Myocyte (in vitro differentiated cells): Measurements from ENCODE around the gene ZNF831. TPM values are rescaled to one million over a fixed set of nuclear protein-coding genes. Genes with fewer than 3 reads are reported as not detected.

Experiments used
- DNase-seq: peaks from one replicate; pipeline ENCODE4 v3.0.0-alpha.2; 2012; ENCODE audit warnings: low read depth
- total RNA-seq: library from RNA; depleted of rRNA; stranded (reverse); fragments of >200 nt; gene quantifications from 2 replicates; pipeline ENCODE4 v1.2.3, GENCODE V29; 2014

The ZNF831 gene
- total RNA-seq, 1 donor from 2014 or later = not detected

DNA sequence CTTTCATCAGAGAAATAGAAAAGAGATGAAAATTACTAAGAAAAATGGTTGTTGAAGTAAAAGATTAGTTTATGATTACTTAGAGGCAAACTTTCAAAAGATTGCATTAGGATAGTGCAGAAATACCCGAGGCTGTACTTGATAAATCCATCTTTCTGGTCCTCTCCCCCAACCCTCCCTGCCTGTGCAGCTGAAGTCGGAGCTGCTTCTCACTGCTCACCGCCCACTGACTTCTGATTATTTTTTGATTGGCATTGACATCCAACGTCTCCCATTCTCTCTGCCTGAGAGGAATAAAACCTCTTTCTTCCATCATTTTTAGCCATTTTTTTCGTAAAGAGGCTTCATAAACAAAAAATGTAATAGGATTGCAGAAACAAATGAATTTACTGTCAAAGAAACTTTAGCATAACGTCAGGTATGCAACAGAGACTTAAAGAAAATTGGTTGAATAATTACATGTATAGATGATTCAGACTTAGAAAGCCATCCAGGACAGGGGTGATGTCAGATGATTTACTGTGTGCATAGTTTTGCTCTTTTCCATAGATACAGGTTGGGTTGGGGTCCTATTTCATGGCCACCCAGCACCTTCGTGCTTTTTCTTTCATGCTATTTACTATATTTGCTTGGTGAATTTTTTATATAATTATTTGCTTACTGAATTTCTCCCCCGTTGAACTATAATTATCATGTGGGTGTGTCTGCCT, 83.2 kb downstream of the ZNF831 start:
- DNase-seq = no peak

DNA sequence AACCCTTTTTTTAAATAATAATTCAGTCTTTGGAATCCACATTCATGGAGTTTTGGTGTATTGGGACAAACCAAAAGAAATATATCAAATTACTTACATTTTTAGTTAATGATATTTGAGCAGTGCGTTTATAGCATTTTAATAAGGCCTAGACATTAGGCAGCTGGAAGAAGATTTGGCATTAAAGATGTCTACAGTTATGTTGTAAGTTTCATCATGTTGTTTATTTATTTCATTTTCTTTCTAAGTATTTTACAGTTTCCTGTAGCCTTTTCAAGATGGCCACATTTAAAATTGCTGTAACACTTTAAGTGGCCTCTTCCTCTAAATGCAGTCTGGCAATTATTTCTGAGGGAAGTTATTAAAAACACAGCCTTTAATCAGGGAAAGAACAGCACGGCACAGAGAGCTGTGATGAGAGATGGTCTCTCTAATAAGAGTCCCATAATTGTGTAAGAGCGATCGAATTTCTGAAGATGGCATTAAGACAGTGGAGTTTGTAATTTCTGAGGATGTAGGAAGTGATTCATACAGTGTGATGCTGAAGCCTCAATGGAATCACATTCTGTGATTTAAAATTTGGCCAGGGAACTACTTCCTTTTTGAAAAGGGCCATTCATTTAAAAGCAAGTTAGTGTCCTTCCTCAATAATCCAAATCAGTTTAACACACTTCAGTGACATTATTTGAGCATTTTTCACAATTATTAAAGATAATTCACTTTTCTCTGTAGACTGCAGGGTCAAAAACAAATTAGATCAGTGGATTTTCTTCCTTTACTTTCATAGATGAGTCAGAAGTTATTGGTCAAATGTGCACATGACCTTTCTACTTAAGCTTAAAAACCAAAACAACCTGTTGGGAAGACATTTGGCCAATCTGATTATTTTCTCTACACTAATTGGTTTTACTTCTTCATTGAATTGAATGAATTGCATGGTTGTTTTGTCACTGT, 84.4 kb downstream of the ZNF831 start:
- no peak for DNase-seq

DNA sequence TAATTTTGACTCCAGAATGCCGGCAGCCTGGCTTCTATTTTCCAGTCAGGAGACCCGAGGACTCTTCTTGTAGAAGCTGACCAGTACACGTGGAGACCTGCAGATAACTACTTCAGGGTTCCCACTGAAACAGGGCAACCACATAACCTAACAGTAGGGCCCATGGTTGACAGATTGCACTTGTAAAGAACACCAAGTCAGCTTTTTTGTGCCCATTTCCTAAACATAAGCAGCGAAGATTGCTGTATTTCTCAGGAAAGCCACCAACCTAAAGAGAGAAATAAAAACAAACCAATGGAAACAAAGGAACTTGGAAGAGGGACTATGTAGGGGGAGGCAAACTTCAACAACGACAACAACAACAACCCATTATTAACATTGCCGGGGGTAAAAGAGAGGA, 86.7 kb downstream of the ZNF831 start:
- no peak for DNase-seq

DNA sequence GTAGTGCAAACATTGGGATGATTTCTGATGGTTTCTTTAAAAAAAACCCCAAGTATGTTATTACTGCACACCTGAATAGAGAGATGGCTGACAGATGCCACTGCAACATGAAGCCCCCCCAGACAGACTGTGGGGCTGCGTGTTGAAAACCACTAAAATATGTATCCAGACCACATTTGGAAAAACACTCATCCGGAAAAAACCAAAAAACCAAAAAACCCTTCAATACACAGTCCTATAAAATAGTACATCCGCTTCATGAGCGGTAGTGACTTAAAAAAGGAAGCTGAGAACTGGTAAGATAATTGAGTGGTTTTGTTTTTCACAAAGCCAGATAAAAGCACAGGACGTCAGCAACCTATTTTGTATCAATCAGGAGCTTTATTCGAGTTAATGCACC, 89.7 kb downstream of the ZNF831 start:
- no peak for DNase-seq

DNA sequence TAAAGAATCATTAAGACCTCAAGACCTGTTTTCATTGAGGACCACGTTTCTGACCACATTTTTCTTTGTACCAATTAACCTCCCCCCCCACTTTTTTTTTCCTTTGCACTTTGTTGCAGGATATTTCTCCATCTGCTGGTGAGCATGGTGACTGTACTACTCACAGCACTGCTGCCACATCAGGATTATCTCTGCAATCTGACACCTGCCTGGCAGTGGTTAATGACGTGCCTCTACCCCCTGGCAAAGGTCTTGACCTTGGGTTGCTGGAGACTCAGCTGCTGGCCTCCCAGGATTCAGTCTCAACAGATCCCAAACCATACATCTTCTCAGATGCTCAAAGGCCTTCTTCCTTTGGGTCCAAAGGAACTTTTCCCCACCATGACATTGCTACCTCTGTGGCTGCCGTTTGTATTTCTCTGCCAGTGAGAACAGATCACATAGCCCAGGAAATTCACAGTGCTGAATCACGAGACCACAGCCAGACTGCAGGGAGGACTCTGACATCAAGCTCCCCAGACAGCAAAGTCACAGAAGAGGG, 90.2 kb downstream of the ZNF831 start:
- DNase-seq = no peak

DNA sequence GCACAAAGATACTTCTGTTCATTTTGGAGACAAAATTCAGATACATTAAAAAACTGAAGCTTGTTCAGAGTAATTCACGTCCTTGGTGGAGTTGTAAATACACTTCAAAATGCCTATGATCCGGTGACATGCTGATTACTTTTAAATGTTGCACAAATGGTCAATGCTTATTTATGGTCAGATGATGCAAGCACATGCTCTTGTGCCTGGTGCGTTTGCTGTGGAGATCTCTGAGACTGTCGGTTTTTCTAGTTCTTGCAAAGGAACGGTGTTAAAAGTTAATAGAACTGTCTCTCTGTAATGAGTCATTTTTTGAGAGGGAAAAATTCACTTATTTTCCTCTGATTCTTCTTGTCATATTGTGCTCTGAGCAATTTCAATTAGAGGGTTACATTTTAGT, 91.6 kb downstream of the ZNF831 start:
- DNase-seq = no peak

DNA sequence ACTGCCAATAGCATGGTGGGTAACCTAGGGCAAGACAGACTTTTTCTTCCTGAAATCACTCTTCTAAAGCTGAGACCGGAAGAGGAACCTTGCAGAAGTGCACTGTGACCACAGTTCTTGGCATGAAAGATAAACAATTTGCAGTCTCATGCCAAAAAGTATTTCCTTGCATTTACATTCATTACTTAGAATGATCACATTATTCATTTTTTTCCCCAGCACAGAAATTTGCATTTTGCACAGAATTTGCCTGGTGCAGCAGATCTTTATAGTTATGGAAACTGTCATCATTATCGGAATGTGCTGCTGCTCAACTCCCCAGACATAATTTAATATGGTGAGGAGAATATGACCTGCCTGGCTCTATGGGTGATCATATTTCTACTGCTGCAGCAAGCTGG, 94.6 kb downstream of the ZNF831 start:
- no peak for DNase-seq

DNA sequence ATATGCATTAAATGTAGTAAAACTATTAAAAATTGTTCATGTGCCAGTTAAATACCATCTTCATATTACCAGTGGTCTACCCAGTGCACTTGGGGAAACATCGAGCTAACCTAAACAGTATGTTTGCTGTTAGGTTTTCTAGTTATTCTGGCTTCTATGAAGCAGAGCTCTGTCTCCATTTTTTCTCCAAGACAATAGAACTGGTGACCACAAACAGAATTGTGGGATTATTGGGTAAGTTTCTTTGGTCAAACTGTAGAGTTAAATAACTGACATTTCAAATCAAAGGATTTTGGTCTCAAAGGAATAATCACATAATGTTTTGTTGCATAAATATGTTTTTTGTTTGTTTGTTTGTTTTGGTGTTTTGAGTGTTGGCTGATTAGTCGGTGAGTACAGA, 96.3 kb downstream of the ZNF831 start:
- no peak for DNase-seq

DNA sequence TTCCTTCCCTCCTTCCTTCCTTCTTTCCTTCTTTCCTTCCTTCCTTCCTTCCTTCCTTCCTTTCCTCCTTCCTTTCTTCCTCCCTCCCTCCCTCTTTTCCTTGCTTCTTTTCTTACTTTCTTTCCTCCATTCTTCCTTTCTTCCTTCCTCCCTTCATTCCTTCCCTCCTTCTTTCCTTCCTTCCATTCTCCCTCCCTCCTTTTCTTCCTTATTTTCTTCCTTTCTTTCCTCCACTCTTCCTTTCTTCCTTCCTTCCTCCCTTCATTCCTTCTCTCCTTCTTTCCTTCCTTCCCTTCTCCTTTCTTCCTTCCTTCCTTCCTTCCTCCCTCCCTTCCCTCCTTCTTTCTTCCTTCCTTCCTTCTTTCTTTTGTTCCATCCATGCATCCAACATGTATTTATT, 101.7 kb downstream of the ZNF831 start:
- no peak for DNase-seq

DNA sequence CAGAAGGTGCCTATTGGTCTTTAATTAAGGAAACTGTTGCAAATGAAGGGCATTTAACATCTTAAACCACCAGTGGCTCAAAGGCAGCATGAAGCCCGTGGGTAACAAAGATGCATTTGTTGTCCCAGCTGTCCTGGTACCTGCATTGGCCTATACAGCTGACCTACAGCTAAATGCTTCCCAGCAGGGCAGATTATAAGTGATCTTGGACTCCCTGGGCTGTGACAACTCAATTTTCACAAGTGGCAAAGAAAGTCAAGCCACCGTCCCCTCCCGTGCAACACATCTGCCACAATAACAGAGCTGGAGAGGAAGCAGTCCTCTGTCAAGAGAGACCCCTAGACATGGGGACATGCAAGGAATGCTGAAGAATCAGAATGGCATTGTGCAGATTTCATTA, 105.2 kb downstream of the ZNF831 start:
- no peak for DNase-seq

DNA sequence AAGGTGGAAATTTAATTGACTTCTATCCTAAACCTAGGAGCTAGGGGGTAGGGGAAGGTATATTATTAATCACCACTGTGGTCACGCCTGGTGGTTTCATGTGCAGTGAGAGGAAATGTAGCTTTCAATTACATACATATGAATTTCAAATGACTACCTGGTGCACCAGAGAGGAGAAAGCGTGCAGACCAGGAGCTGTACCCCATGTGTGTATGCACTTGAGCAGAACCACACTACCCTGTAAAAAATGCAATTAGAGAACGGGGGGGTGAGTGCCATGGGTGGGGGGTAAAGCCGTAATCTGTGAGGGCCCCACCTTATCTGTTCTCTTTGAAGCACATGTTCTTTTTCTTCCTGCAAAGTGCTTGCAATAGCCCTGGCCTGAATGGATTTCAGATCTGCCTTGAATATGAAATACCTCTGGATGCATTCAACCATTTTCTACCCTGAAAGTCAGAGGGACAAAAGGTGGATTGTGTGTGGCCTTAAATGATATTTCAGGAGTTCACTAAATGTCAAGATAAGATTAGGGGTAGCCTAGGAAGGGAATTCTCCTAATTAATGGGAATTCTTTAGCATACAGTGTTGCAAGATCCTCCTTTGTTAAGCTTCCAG, 105.9 kb downstream of the ZNF831 start:
- no peak for DNase-seq

DNA sequence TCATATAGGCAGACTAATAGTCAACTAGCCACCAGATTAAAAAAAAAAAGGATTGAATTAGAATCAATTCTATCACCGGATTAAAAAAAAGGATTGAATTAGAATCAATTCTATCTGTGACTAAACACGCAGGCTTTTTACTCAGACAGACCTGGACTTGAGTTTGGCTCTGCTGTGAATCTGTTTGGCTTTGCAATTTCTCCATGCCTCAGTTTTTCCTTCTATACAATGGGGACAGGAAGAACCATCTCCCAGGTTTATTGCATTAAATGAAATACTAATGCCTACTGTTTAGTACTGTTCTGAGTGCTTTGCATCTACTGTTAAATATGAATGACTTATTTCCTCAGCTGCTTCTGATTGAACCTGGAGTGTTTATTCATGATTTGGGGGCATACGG, 106.8 kb downstream of the ZNF831 start:
- no peak for DNase-seq

DNA sequence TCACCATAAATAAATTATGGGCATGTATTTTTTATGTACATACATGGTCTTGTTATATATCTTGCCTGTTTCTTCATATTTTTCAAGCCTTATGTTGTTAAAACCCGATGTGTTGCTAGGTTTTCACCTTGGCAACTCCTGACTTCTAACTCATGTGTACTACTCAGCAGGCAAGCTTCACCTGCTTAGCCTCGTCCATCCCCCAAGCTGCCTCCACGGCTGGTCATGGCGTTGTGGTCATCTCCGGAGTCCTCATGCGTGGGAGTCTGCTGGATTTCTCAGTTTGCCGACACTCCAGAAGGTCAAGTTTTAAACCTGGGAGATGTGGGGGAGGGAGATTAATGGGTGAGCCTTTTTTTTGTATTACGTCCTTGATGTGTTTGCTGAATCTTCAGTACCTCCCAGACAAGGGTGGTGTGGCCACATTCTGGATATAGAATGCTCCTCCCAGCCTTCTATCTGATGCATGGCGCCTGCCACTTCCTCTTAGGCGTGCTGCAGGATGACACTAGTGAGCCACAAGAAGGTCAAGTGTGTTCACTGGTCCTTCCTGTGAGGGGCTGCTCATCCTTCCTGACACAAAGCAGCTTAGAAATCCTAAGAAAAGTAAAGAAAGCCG, 110.2 kb downstream of the ZNF831 start:
- DNase-seq = no peak

DNA sequence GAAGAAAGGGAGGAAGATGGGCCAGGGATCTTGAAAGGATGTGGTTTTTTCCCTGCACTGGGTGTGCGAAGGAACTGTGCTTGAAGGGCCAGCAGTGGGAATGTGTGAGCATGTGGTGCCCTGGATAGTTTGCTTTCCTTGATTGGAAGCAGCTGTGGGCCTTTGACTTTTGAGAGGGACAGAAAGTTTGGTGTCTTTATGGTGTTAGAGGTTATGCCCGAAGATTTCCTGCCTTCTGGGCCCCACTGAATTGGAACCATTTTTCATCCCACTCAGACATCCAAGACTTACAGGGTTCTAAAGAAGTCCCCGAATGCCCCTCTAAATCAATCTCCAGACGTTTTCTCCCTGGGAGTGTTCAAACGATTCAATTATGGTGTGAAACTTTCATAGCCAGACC, 113.3 kb downstream of the ZNF831 start:
- no peak for DNase-seq

DNA sequence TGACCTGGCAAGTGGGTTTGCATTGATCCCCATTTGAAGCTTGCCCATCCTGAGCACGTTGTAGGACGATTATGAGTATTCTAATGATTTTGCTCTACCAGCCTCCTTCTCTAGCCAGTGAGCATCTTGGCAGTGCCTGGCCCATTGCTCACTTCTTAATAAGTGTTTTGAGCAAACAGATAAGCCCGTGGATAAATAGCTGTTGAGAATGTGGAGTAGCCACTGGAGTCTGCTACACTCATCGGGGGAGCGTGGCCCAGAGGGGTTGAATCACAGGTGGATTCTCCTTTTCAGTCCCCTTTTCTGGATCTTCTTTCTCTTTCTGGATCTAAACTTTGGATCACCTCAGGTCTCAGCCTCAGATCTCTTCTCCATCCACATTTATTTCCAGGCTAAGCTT, 120.8 kb downstream of the ZNF831 start:
- no peak for DNase-seq

DNA sequence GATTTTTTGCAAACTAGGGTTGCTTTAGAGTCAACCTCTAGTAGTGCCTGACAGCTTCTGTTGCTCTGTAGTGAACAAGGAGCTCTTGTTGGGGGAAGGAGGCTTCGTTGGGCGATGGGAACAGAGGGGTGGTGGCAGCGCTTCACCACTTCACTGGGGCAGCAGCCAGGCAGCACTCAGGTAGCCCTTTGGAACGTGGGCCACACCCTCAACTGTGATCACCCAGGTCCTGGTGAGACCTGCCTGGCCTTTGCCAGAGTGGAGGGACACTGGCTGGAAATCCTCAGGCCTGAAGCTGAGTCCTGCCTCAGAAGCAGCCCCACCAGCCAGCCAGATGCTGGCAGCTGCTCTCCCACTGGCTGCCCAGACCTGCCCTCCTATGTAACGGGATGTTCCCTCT, 126.4 kb downstream of the ZNF831 start:
- no peak for DNase-seq

DNA sequence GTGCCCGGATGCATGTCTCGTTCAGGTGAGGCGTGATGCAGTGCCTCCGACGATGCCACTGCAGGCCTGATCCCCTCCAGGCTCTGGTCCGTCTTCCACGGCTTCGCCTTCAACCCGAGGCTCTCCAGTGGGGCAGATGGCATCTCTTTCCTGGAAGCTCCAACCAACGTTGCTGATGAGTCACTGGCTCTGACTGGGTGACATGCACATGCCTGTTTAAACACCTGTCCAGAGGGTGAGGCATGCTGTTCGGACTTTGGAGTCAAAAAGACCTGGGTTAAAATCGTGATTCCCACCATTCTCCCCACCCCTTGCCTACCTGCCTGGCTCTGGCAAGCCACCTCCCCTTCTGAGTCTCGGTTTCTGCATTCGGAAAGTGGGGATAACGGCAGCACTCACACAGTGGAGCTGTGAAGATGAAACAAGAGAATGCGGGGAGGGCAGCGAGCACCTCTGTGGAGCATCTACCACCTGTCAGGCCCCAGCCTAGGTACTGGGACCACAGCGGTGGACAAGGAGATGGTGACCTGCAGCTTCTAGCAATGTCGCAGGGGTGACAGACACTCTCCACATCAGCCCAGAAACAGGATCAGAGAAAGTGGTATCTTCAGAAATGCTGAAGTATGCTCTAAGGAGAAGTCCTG, 128.2 kb downstream of the ZNF831 start:
- no peak for DNase-seq

DNA sequence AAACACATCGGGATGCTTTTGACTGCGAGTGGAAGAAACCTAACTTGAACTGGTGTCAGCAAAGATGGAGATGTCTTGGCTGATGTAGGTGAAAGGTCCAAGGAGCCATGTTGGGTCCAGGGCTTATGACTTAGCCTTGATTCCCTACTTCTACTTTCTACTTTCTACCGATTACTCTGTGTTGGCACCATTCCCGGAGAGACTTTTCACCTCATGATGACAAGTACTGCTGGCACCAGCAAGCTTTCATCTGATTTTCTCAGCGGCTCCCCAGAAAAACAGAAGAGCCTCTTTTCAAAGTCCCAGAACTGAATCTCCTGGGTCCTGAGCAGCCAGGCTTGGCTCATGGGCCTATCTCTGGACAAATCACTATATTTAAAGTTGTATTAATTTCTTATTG, 131.9 kb downstream of the ZNF831 start:
- DNase-seq = no peak

DNA sequence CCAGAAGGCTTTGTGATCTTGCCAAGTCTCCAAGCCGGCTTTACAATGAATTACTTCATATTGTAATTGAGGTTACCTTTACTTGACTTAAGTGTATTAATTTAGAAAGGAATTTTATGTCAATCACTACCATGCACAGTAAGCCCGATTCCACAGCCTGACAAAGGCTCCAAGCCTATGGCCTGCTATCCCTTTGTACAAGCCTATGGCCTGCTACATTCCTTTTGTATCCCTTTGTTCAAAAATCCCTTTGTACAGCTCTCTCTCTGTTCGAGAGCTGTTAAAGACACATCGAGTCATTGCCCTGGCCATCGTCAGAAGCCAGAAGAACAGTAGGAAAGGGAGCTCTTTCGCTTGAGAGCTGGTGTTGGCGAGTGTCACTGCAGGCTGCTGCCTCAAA, 134.1 kb downstream of the ZNF831 start:
- DNase-seq = no peak

DNA sequence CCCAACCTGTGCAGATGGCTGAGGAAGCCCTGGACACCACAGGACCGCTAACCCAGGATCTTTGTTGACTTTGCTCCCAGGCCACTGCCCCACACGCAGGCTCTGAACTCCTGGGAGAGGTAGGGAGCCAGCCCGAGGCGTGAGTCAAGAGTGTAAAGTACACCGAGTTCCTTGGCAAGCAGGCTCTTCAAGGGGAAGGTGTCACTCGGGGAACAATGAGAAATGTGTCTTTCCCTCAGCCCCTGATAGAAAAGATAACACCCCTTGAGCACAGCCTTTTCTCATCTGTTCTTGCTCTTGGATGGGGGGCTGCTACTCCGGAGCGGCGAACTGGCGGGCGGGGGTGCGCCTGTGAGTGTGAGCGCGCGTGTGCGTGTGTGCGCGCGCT, 136.3 kb downstream of the ZNF831 start:
- DNase-seq = no peak
